IMR-90 (cell line): ENCODE results near the gene NLRC5. TPM values are rescaled to one million over a fixed set of nuclear protein-coding genes. Genes with fewer than 3 reads are reported as not detected.

Experiments used
- ATAC-seq: fragments of 200-7000 bp; cut with Tn5 transposase; 2 replicates; pipeline ENCODE4 v1.9.1; 2020; ENCODE audit warnings: low read depth, mild to moderate bottlenecking, moderate library complexity
- BruUV-seq: library from RNA; stranded (reverse); fragments of 400-500 nt; replicated peaks from 2 replicates; lab custom pipeline; 2021; lab: Mats Ljungman, UMichigan
- CTCF ChIA-PET: fragments of 300-600 bp; formaldehyde crosslinking; extraction: SDS; loops from one replicate; lab custom pipeline; 2021; ENCODE audit warnings: antibody characterized with exemption; lab: Yijun Ruan, JAX
- POLR2A ChIA-PET: fragments of 300-600 bp; sonication (Branson Sonifier 250); formaldehyde crosslinking; loops from one replicate; lab custom pipeline; 2022; ENCODE audit warnings: antibody characterized with exemption; ENCODE audit not compliant: unreplicated experiment; lab: Charles Lee
- DNase-seq: peaks from one replicate; pipeline ENCODE4 v3.0.0; 2013
- H2AFZ ChIP-seq: replicated peaks from 2 replicates; pipeline ENCODE3; 2013; ENCODE audit warnings: low read length, mild to moderate bottlenecking; ENCODE audit not compliant: poor library complexity
- H2AK5ac ChIP-seq: 2 replicates; pipeline ENCODE4 v1.6.1; 2013; ENCODE audit warnings: low read depth, low read length, inconsistent platforms
- H2AK9ac ChIP-seq: replicated peaks from 2 replicates; pipeline ENCODE3; 2013; ENCODE audit warnings: mild to moderate bottlenecking, low read depth, low read length, moderate library complexity; ENCODE audit not compliant: poor library complexity
- H2BK120ac ChIP-seq: 2 replicates; pipeline ENCODE4 v1.6.1; 2013; ENCODE audit warnings: low read depth, low read length, inconsistent platforms
- H2BK15ac ChIP-seq: 3 replicates; pipeline ENCODE4 v1.6.1; 2013; ENCODE audit warnings: low read depth, low read length, inconsistent platforms
- H2BK20ac ChIP-seq: 2 replicates; pipeline ENCODE4 v1.6.1; 2013; ENCODE audit warnings: low read depth, mild to moderate bottlenecking, inconsistent platforms, low read length, moderate library complexity
- H2BK5ac ChIP-seq: 2 replicates; pipeline ENCODE4 v1.6.1; 2013; ENCODE audit warnings: mild to moderate bottlenecking, low read depth, low read length, inconsistent platforms; ENCODE audit not compliant: poor library complexity, severe bottlenecking
- H3K14ac ChIP-seq: replicated peaks from 2 replicates; pipeline ENCODE4 v1.6.1; 2013; ENCODE audit warnings: low read depth, low read length, inconsistent platforms
- H3K18ac ChIP-seq: 2 replicates; pipeline ENCODE4 v1.6.1; 2013; ENCODE audit warnings: low read depth, low read length, control low read depth
- H3K23ac ChIP-seq: 2 replicates; pipeline ENCODE4 v1.6.1; 2013; ENCODE audit warnings: low read depth, low read length, inconsistent platforms
- H3K27ac ChIP-seq: 2 replicates; pipeline ENCODE4 v1.5.1; 2013; ENCODE audit warnings: mild to moderate bottlenecking, control low read depth, low read length; ENCODE audit not compliant: insufficient read depth
- H3K27me3 ChIP-seq: 2 replicates; pipeline ENCODE4 v1.6.1; 2013; ENCODE audit warnings: low read length; ENCODE audit not compliant: control insufficient read depth, insufficient read depth
- H3K36me3 ChIP-seq: 2 replicates; pipeline ENCODE4 v1.6.1; 2013; ENCODE audit warnings: low read length, mixed read lengths; ENCODE audit not compliant: control insufficient read depth, insufficient read depth
- H3K4ac ChIP-seq: 2 replicates; pipeline ENCODE4 v1.6.1; 2013; ENCODE audit warnings: low read depth, low read length, inconsistent platforms
- H3K4me1 ChIP-seq: 2 replicates; pipeline ENCODE4 v1.6.1; 2013; ENCODE audit warnings: low read length, mixed read lengths; ENCODE audit not compliant: control insufficient read depth, insufficient read depth
- H3K4me2 ChIP-seq: 2 replicates; pipeline ENCODE4 v1.6.1; 2013; ENCODE audit warnings: low read depth, mild to moderate bottlenecking, control low read depth, low read length, moderate library complexity
- H3K4me3 ChIP-seq: 2 replicates; pipeline ENCODE4 v1.5.1; 2013; ENCODE audit warnings: low read depth, mild to moderate bottlenecking, control low read depth, low read length, moderate library complexity; ENCODE audit not compliant: insufficient read depth
- H3K56ac ChIP-seq: 2 replicates; pipeline ENCODE4 v1.6.1; 2013; ENCODE audit warnings: low read length, inconsistent platforms; ENCODE audit not compliant: insufficient read depth; ENCODE audit errors: extremely low read depth
- H3K79me1 ChIP-seq, 2 experiments: 2 replicates each; pipeline ENCODE4 v1.6.1; 2013; ENCODE audit warnings: low read length in 2 of 2, inconsistent platforms in 1 of 2, low read depth in 1 of 2
- H3K9ac ChIP-seq: 2 replicates; pipeline ENCODE4 v1.6.1; 2013; ENCODE audit warnings: low read depth, low read length, control low read depth
- H3K9me1 ChIP-seq: 2 replicates; pipeline ENCODE4 v1.6.1; 2013; ENCODE audit warnings: low read length, inconsistent platforms; ENCODE audit not compliant: insufficient read depth
- H3K9me3 ChIP-seq: 2 replicates; pipeline ENCODE4 v1.6.1; 2013; ENCODE audit warnings: low read length; ENCODE audit not compliant: control insufficient read depth, insufficient read depth
- H4K20me1 ChIP-seq: 2 replicates; pipeline ENCODE4 v1.6.1; 2013; ENCODE audit warnings: low read length, inconsistent platforms; ENCODE audit not compliant: insufficient read depth
- H4K5ac ChIP-seq: 2 replicates; pipeline ENCODE4 v1.6.1; 2013; ENCODE audit warnings: mild to moderate bottlenecking, low read depth, low read length, control low read depth
- H4K8ac ChIP-seq, 2 experiments: 2 replicates each; pipeline ENCODE4 v1.6.1; 2013; ENCODE audit warnings: low read depth in 2 of 2, low read length in 2 of 2, control low read depth in 1 of 2, inconsistent platforms in 1 of 2
- H4K91ac ChIP-seq: 2 replicates; pipeline ENCODE4 v1.6.1; 2013; ENCODE audit warnings: low read depth, low read length, inconsistent platforms; ENCODE audit not compliant: insufficient read depth
- BHLHE40 ChIP-seq: fragments of 150-350 bp; IDR thresholded peaks from 2 replicates; pipeline ENCODE4 v1.6.1; 2016; ENCODE audit warnings: mild to moderate bottlenecking, low read depth, low read length
- CEBPB ChIP-seq: IDR thresholded peaks from 2 replicates; pipeline ENCODE4 v1.6.1; 2012; ENCODE audit warnings: low read depth, low read length, improper control_type of control experiment
- MAZ ChIP-seq: IDR thresholded peaks from 2 replicates; pipeline ENCODE4 v1.6.1; 2012; ENCODE audit warnings: low read depth, mild to moderate bottlenecking, low read length, improper control_type of control experiment, moderate library complexity, borderline replicate concordance
- MXI1 ChIP-seq: IDR thresholded peaks from 2 replicates; pipeline ENCODE4 v1.6.1; 2012; ENCODE audit warnings: low read depth, mild to moderate bottlenecking, low read length, moderate library complexity, borderline replicate concordance
- RAD21 ChIP-seq: IDR thresholded peaks from 2 replicates; pipeline ENCODE4 v1.6.1; 2012; ENCODE audit warnings: low read length, improper control_type of control experiment
- RFX5 ChIP-seq: IDR thresholded peaks from 2 replicates; pipeline ENCODE4 v1.8.0; 2012; ENCODE audit warnings: low read depth, mild to moderate bottlenecking, low read length, moderate library complexity
- WGBS, 2 experiments: methylation state at CpG; one replicate each; pipeline versions ENCODE4 v1.1.5 to v1.1.7; 2013; ENCODE audit warnings: missing lambda C conversion rate in 2 of 2; ENCODE audit not compliant: insufficient read length in 1 of 2; ENCODE audit errors: extremely low coverage in 2 of 2; 5-methylcytosine and 5-hydroxymethylcytosine counted together
- dilution Hi-C: fragments of 300-500 bp; cut with HindIII; formaldehyde crosslinking; loops from one replicate; pipeline ENCODE4 v1.14.3; 2018; ENCODE audit warnings: low sequenced_read_pairs; ENCODE audit not compliant: unreplicated experiment
- in situ Hi-C: fragments of 300-500 bp; cut with MboI; formaldehyde crosslinking; loops from 3 replicates; pipeline ENCODE4 v1.14.3; 2019; ENCODE audit warnings: low sequenced_read_pairs, inconsistent platforms, mixed read lengths
- intact Hi-C: fragments of 100-400 bp; cut with micrococcal nuclease; formaldehyde crosslinking; loops from 2 replicates; pipeline ENCODE4 v1.10.0; 2022
- polyA plus RNA-seq, 3 experiments: library from polyadenylated mRNA; depleted of rRNA; stranded (reverse); fragments of >200 nt; gene quantifications; 2 replicates each; pipeline ENCODE4 v1.2.3, GENCODE V29; 2012; ENCODE audit warnings: low replicate concordance in 1 of 3
- total RNA-seq: library from RNA; depleted of rRNA; stranded (reverse); fragments of >200 nt; gene quantifications from 2 replicates; pipeline ENCODE4 v1.2.3, GENCODE V29; 2012
- TF ChIP-seq, protein P1 (sequence below): conservative IDR thresholded peaks from 2 replicates; pipeline ENCODE4 v1.5.1; 2012; ENCODE audit warnings: mild to moderate bottlenecking, low read depth, low read length, improper control_type of control experiment
- TF ChIP-seq, protein P2 (sequence below): fragments of 150-350 bp; IDR thresholded peaks from 2 replicates; pipeline ENCODE4 v1.6.1; 2016; ENCODE audit warnings: low read depth, mild to moderate bottlenecking, low read length, moderate library complexity, borderline replicate concordance

NLRC5 gene
- total and polyA plus RNA-seq, 2 of the 4 experiments (the other 2 are of a cell fraction): 9.1 to 14.9 TPM

DNA sequence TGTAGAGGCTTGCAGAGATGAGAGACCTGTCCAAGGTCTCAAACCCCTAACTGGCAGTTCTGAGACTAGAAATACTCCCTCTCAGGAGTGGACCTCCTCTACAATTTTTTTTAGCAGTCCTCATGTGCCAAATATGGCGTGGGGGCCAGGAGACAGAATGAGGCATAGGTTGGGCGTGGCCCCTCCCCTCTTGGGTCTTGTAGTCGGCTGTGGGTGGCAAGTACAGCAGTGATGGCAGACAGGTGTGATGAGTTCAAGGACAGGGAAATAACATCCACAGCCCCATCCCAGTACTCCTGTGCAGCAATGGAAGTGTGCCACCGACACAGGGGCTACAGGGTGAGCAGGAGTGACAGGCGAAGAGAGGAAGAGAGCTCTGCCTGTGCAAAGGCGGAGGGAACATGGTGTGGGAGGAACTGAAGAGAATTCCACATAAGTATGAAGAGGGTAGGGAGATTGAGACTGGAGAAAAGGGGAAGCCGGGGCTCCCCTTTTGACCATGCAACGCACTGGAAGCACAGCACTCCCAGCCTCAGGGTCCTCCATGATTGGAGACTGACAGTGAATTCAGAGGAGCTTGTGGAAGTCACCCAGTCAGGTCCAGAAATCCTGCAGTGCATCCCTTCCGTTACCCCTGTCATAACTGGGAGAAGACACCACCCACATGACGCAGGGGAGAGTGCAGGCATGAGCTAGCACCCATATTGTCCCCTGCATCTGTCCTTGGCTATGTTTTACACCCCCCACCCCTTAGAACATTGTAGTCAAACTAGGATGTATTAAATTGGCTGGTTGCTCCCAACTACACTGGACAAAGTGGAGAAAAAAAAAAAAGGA is 42.4 kb upstream of the NLRC5 start (continued):
- TF ChIP-seq CEBPB: no peak
- TF ChIP-seq RAD21: no peak

DNA sequence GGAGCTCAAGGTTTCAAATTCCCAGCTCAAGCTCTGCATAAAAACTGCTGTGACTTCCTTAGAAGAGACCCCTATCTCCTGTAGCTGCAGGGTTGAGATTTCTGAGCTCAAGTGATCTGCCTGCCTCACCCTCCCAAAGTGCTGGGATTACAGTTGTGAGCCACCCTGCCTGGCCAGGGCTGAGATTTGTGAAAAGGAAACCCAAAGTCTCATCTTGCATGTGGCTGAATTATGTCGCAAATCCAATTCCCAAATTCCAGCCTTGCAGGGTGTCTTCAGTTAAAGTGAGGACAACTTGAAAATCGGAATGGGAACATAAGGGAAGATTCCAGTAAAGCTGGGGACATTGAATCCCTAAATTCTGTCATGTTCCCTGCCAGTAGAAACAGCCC is 41.8 kb upstream of the NLRC5 start:
- no peak overlapping the region for H3K23ac ChIP-seq
- no peak for DNase-seq
- no peak overlapping the region for H2AK9ac ChIP-seq
- H3K9ac ChIP-seq: no peak overlapping the region
- peaks cover 6% of the 10 kb centered on the region; the same call in 1 of the 2 replicates for H3K9me1 ChIP-seq
- H3K27me3 ChIP-seq: no peaks in the 10 kb centered on the region
- no peak overlapping the region for H3K4me3 ChIP-seq
- H3K4me2 ChIP-seq: no peak overlapping the region
- no peak overlapping the region for H2AK5ac ChIP-seq
- peaks cover 38% of the 10 kb centered on the region for H4K20me1 ChIP-seq
- no peak overlapping the region for H3K27ac ChIP-seq
- H2BK5ac ChIP-seq: no peak overlapping the region
- H2BK15ac ChIP-seq: no peak overlapping the region
- no peak for ATAC-seq
- H3K14ac ChIP-seq: no peak overlapping the region
- 100% methylated on average over 1 of the region's 2 CpGs; no CpG with 5 or more reads in 1 of the 2 experiments for WGBS, 2 experiments
- H3K56ac ChIP-seq: no peak overlapping the region
- H4K91ac ChIP-seq: no peak overlapping the region
- no peak overlapping the region for H2BK20ac ChIP-seq
- dilution Hi-C loops: no loop called here
- BruUV-seq: no TSS peak
- peaks cover 23% of the 10 kb centered on the region for H3K36me3 ChIP-seq
- no peak overlapping the region for H2BK120ac ChIP-seq
- in situ Hi-C loops: no loop called here
- no peak overlapping the region for H3K4ac ChIP-seq
- intact Hi-C loops: no loop called here
- no peak overlapping the region for H4K8ac ChIP-seq
- TF ChIP-seq RFX5 (no peak), RAD21 (no peak), CEBPB (no peak), MXI1 (no peak), BHLHE40 (no peak), MAZ (no peak)
- TF ChIP-seq, protein P1, sequence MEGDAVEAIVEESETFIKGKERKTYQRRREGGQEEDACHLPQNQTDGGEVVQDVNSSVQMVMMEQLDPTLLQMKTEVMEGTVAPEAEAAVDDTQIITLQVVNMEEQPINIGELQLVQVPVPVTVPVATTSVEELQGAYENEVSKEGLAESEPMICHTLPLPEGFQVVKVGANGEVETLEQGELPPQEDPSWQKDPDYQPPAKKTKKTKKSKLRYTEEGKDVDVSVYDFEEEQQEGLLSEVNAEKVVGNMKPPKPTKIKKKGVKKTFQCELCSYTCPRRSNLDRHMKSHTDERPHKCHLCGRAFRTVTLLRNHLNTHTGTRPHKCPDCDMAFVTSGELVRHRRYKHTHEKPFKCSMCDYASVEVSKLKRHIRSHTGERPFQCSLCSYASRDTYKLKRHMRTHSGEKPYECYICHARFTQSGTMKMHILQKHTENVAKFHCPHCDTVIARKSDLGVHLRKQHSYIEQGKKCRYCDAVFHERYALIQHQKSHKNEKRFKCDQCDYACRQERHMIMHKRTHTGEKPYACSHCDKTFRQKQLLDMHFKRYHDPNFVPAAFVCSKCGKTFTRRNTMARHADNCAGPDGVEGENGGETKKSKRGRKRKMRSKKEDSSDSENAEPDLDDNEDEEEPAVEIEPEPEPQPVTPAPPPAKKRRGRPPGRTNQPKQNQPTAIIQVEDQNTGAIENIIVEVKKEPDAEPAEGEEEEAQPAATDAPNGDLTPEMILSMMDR: no peak
- TF ChIP-seq, protein P2, sequence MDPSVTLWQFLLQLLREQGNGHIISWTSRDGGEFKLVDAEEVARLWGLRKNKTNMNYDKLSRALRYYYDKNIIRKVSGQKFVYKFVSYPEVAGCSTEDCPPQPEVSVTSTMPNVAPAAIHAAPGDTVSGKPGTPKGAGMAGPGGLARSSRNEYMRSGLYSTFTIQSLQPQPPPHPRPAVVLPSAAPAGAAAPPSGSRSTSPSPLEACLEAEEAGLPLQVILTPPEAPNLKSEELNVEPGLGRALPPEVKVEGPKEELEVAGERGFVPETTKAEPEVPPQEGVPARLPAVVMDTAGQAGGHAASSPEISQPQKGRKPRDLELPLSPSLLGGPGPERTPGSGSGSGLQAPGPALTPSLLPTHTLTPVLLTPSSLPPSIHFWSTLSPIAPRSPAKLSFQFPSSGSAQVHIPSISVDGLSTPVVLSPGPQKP: no peak
- no peak overlapping the region for H2AFZ ChIP-seq
- H3K79me1 ChIP-seq: peaks cover 0 to 18% of the 10 kb centered on the region in 2 experiments; a peak in 3 of 4 replicates
- H3K9me3 ChIP-seq: no peaks in the 10 kb centered on the region
- no peak overlapping the region for H3K18ac ChIP-seq
- H4K5ac ChIP-seq: no peak overlapping the region
- ChIA-PET POLR2A (interaction anchor here (0.6 kb wide), 1 partner anchor 140 kb away, joined by 4 read pairs; no protein-coding TSS in a partner anchor), CTCF (interaction anchor here (0.6 kb wide), 2 partner anchors 41 to 92 kb away, joined by 3 to 4 read pairs; no protein-coding TSS in a partner anchor)
- peaks cover 6% of the 10 kb centered on the region for H3K4me1 ChIP-seq
